ENCODE data around the gene PCED1B.
"Not testable (repeated sequence)": the region's sequence is repeated elsewhere in the genome, so short reads cannot be mapped to it uniquely, and the experiment has no call there.

Gene PCED1B

DNA sequence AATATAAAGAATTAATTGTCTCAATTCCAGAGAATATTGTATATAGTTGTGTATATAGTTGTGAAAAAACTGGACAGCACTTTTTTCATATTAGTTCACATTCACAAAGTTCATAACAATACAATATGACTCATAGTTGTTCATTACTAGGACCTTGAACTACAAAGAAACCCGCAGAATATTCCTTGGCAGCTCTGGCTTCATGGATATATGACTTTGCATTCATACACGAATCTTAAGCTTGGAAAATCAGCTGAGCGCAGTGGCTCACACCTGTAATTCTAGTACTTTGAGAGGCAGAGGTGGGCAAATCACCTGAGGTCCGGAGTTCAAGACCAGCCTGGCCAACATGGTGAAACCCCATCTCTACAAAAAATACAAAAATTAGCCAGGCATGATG, 38.1 kb upstream of the PCED1B start:
- Histone ChIP-seq H3K27me3 (ENCODE audit: control insufficient read depth, insufficient read depth, low read length, poor library complexity, severe bottlenecking) (no peaks in the 10 kb centered on the region), H3K27ac (ENCODE audit: insufficient read depth, low read depth, low read length, poor library complexity, severe bottlenecking) (no peak overlapping the region), H3K4me3 (ENCODE audit: insufficient read depth, low read depth, low read length) (no peak overlapping the region), H3K36me3 (ENCODE audit: control insufficient read depth, insufficient read depth, low read length) (no peaks in the 10 kb centered on the region), H3K4me1 (ENCODE audit: control insufficient read depth, insufficient read depth, low read length) (no peaks in the 10 kb centered on the region), H3K9me3 (ENCODE audit: control insufficient read depth, low read length) (no peaks in the 10 kb centered on the region)
- WGBS, 2 experiments, result 88 to 90% methylated on average over 4 of the region's 4 CpGs

- Histone ChIP-seq H3K27ac (ENCODE audit: insufficient read depth, low read depth, low read length, poor library complexity, severe bottlenecking) (no peak overlapping the region), H3K4me3 (ENCODE audit: insufficient read depth, low read depth, low read length) (no peak overlapping the region), H3K36me3 (ENCODE audit: control insufficient read depth, insufficient read depth, low read length) (no peaks in the 10 kb centered on the region), H3K9me3 (ENCODE audit: control insufficient read depth, low read length) (no peaks in the 10 kb centered on the region), H3K27me3 (ENCODE audit: control insufficient read depth, insufficient read depth, low read length, poor library complexity, severe bottlenecking) (no peaks in the 10 kb centered on the region), H3K4me1 (ENCODE audit: control insufficient read depth, insufficient read depth, low read length) (no peaks in the 10 kb centered on the region)
These were observed 30.9 kb upstream of the PCED1B start for GRCh38 chr12:47048541-47048940.

- H3K27me3 ChIP-seq (ENCODE audit: control insufficient read depth, insufficient read depth, low read length, poor library complexity, severe bottlenecking); H3K4me3 ChIP-seq (ENCODE audit: insufficient read depth, low read depth, low read length); H3K36me3 ChIP-seq (ENCODE audit: control insufficient read depth, insufficient read depth, low read length); H3K27ac ChIP-seq (ENCODE audit: insufficient read depth, low read depth, low read length, poor library complexity, severe bottlenecking); H3K9me3 ChIP-seq (ENCODE audit: control insufficient read depth, low read length); H3K4me1 ChIP-seq (ENCODE audit: control insufficient read depth, insufficient read depth, low read length): not testable (repeated sequence)
- 90 to 96% methylated on average over 3 of the region's 3 CpGs for WGBS, 2 experiments
These were observed 28.1 kb upstream of the PCED1B start for GRCh38 chr12:47051291-47051690.

- WGBS, 2 experiments, result 81 to 91% methylated on average over 2 of the region's 2 CpGs
- no peak overlapping the region for H3K4me3 ChIP-seq (ENCODE audit: insufficient read depth, low read depth, low read length)
- H3K36me3 ChIP-seq (ENCODE audit: control insufficient read depth, insufficient read depth, low read length), result no peaks in the 10 kb centered on the region
- no peaks in the 10 kb centered on the region for H3K9me3 ChIP-seq (ENCODE audit: control insufficient read depth, low read length)
- no peak overlapping the region for H3K27ac ChIP-seq (ENCODE audit: insufficient read depth, low read depth, low read length, poor library complexity, severe bottlenecking)
- no peaks in the 10 kb centered on the region for H3K4me1 ChIP-seq (ENCODE audit: control insufficient read depth, insufficient read depth, low read length)
- no peaks in the 10 kb centered on the region for H3K27me3 ChIP-seq (ENCODE audit: control insufficient read depth, insufficient read depth, low read length, poor library complexity, severe bottlenecking)
These were observed 27.1 kb upstream of the PCED1B start for GRCh38 chr12:47052274-47052673.

GRCh38 chr12:47053961-47054360, 25.5 kb upstream of the PCED1B start:
- Histone ChIP-seq H3K27ac (ENCODE audit: insufficient read depth, low read depth, low read length, poor library complexity, severe bottlenecking) (no peak overlapping the region), H3K9me3 (ENCODE audit: control insufficient read depth, low read length) (no peaks in the 10 kb centered on the region), H3K4me3 (ENCODE audit: insufficient read depth, low read depth, low read length) (no peak overlapping the region), H3K36me3 (ENCODE audit: control insufficient read depth, insufficient read depth, low read length) (no peaks in the 10 kb centered on the region), H3K27me3 (ENCODE audit: control insufficient read depth, insufficient read depth, low read length, poor library complexity, severe bottlenecking) (no peaks in the 10 kb centered on the region), H3K4me1 (ENCODE audit: control insufficient read depth, insufficient read depth, low read length) (no peaks in the 10 kb centered on the region)

DNA sequence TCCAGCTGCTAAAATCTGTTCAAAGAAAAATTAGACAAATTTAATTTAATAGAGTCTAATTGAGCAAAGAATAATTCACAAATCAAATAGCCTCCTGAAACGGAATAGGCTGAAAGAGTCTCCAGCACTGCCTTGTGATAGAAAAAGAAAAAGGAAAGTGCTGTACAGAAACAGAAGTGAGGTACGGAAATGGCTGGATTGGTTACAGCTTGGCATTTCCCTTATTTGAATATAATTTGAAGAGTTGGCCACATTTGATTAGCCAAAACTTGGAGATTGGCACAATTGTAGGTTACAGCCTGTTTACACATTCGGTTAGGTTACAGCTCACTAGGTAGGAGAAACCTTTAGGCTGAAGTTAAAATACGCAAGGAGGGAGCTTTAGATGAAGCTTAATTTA, 24.8 kb upstream of the PCED1B start:
- no peaks in the 10 kb centered on the region for H3K4me1 ChIP-seq (ENCODE audit: control insufficient read depth, insufficient read depth, low read length)
- H3K27ac ChIP-seq (ENCODE audit: insufficient read depth, low read depth, low read length, poor library complexity, severe bottlenecking), result no peak overlapping the region
- WGBS, 2 experiments, result 94 to 95% methylated on average over 4 of the region's 4 CpGs
- H3K9me3 ChIP-seq (ENCODE audit: control insufficient read depth, low read length), result no peaks in the 10 kb centered on the region
- no peaks in the 10 kb centered on the region for H3K27me3 ChIP-seq (ENCODE audit: control insufficient read depth, insufficient read depth, low read length, poor library complexity, severe bottlenecking)
- H3K36me3 ChIP-seq (ENCODE audit: control insufficient read depth, insufficient read depth, low read length), result no peaks in the 10 kb centered on the region
- H3K4me3 ChIP-seq (ENCODE audit: insufficient read depth, low read depth, low read length), result no peak overlapping the region

GRCh38 chr12:47055856-47056255, 23.6 kb upstream of the PCED1B start:
- not testable (repeated sequence) for H3K4me1 ChIP-seq (ENCODE audit: control insufficient read depth, insufficient read depth, low read length); H3K27ac ChIP-seq (ENCODE audit: insufficient read depth, low read depth, low read length, poor library complexity, severe bottlenecking); H3K27me3 ChIP-seq (ENCODE audit: control insufficient read depth, insufficient read depth, low read length, poor library complexity, severe bottlenecking); H3K4me3 ChIP-seq (ENCODE audit: insufficient read depth, low read depth, low read length); H3K9me3 ChIP-seq (ENCODE audit: control insufficient read depth, low read length); H3K36me3 ChIP-seq (ENCODE audit: control insufficient read depth, insufficient read depth, low read length)
- whole genome bisulfite sequencing, 2 experiments, result 87 to 89% methylated on average over 3 of the region's 3 CpGs

DNA sequence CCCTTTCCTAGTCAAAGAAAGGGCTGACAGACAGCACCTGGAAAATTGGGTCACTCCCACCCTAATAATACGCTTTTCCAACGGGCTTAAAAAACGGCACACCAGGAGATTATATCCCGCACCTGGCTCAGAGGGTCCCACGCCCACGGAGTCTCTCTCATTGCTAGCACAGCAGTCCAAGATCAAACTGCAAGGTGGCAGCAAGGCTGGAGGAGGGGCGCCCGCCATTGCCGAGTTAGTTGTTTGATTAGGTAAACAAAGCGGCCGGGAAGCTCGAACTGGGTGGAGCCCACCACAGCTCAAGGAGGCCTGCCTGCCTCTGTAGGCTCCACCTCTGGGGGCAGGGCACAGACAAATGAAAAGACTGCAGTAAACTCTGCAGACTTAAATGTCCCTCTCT, 22.5 kb upstream of the PCED1B start:
- not testable (repeated sequence) for H3K9me3 ChIP-seq (ENCODE audit: control insufficient read depth, low read length); H3K4me1 ChIP-seq (ENCODE audit: control insufficient read depth, insufficient read depth, low read length); H3K36me3 ChIP-seq (ENCODE audit: control insufficient read depth, insufficient read depth, low read length); H3K27me3 ChIP-seq (ENCODE audit: control insufficient read depth, insufficient read depth, low read length, poor library complexity, severe bottlenecking); H3K27ac ChIP-seq (ENCODE audit: insufficient read depth, low read depth, low read length, poor library complexity, severe bottlenecking); H3K4me3 ChIP-seq (ENCODE audit: insufficient read depth, low read depth, low read length)
- 85 to 88% methylated on average over 11 to 12 of the region's 12 CpGs for WGBS, 2 experiments

- H3K27ac ChIP-seq (ENCODE audit: insufficient read depth, low read depth, low read length, poor library complexity, severe bottlenecking); H3K27me3 ChIP-seq (ENCODE audit: control insufficient read depth, insufficient read depth, low read length, poor library complexity, severe bottlenecking); H3K4me3 ChIP-seq (ENCODE audit: insufficient read depth, low read depth, low read length); H3K4me1 ChIP-seq (ENCODE audit: control insufficient read depth, insufficient read depth, low read length); H3K9me3 ChIP-seq (ENCODE audit: control insufficient read depth, low read length); H3K36me3 ChIP-seq (ENCODE audit: control insufficient read depth, insufficient read depth, low read length): not testable (repeated sequence)
- 83 to 100% methylated on average over 1 of the region's 2 CpGs for WGBS, 2 experiments
These were observed 20.8 kb upstream of the PCED1B start for GRCh38 chr12:47058640-47059039.

DNA sequence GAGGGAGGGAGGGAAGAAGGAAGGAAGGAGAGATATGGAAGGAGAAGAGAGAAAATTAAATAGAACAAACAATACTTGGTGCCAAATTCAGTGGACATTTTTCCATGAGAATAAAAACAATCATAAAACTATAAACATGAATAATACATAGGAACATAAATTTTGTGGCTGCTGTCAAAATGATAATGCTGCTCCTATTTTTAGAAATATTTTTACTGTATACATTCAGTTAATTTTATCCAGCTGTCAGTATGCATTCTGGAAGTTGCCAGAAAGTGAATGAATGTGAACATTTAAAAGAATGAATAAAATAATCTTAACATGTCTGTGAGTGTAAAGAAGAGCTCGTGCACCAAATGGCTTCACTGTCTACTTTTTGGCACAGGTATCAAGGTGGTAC, 13.9 kb upstream of the PCED1B start:
- Histone ChIP-seq H3K36me3 (ENCODE audit: control insufficient read depth, insufficient read depth, low read length) (no peaks in the 10 kb centered on the region), H3K4me3 (ENCODE audit: insufficient read depth, low read depth, low read length) (no peak overlapping the region), H3K27ac (ENCODE audit: insufficient read depth, low read depth, low read length, poor library complexity, severe bottlenecking) (no peak overlapping the region), H3K9me3 (ENCODE audit: control insufficient read depth, low read length) (no peaks in the 10 kb centered on the region), H3K27me3 (ENCODE audit: control insufficient read depth, insufficient read depth, low read length, poor library complexity, severe bottlenecking) (no peaks in the 10 kb centered on the region), H3K4me1 (ENCODE audit: control insufficient read depth, insufficient read depth, low read length) (peaks cover 10% of the 10 kb centered on the region)
- 91 to 94% methylated on average over 1 of the region's 1 CpG for WGBS, 2 experiments

- H3K4me1 ChIP-seq (ENCODE audit: control insufficient read depth, insufficient read depth, low read length), result peaks cover 12% of the 10 kb centered on the region
- H3K36me3 ChIP-seq (ENCODE audit: control insufficient read depth, insufficient read depth, low read length), result no peaks in the 10 kb centered on the region
- no peaks in the 10 kb centered on the region for H3K27me3 ChIP-seq (ENCODE audit: control insufficient read depth, insufficient read depth, low read length, poor library complexity, severe bottlenecking)
- H3K9me3 ChIP-seq (ENCODE audit: control insufficient read depth, low read length), result no peaks in the 10 kb centered on the region
- WGBS, 2 experiments, result 93 to 95% methylated on average over 6 of the region's 6 CpGs
- H3K27ac ChIP-seq (ENCODE audit: insufficient read depth, low read depth, low read length, poor library complexity, severe bottlenecking), result no peak overlapping the region
- H3K4me3 ChIP-seq (ENCODE audit: insufficient read depth, low read depth, low read length), result no peak overlapping the region
These were observed 13.0 kb upstream of the PCED1B start for GRCh38 chr12:47066278-47067025.
